G401.6 (cell line): ENCODE data around the gene CTSV.
A peak's percentile ranks its signal among the peaks of the same experiment; 100 is the strongest.
"Not testable (repeated sequence)": the region's sequence is repeated elsewhere in the genome, so short reads cannot be mapped to it uniquely, and the experiment has no call there.

ENCODE experiments used
- FAIRE-seq: peaks from 2 replicates; lab custom pipeline; 2012; peaks lifted over from hg19 to GRCh38; lab: Jason Lieb, UNC

CTSV gene

DNA sequence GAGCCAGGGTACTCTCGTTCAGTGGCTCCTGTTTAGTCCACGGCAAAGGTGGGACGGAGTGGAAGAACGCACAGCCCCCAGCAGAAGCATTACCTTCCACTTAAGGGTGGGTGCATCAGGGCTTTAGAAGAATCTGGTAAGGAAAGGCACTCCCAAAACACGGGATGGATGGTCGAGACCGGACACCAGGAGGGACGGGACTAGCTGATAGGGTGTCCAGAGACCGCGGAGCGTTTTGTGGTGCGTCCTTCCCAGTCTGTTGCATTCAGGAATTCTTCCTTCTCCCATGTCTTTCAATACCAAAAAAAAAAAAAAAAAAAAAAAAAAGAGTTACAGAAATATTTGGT lies 545 bp upstream of the CTSV start:
- peak; percentile 47 for FAIRE-seq

DNA sequence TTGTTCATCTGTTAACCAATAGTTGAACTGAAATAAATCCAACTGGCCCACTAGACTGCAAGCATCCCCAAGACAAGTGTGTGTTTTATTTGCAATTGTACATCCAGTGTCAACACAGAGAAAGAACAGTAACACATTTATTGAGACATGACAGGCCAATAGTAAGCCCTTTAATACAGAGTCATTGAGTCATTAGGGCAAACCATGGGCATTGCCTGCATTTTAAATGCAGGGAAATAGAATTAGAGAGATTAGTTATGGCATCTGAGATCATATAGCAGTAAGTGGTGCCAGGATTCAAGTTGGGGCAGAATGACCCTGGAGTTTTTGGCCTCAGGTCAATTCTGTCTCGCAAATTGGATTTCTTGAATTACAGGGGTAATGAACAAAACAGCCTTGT lies 15.4 kb downstream of the CTSV start:
- FAIRE-seq, result not testable (repeated sequence)

DNA sequence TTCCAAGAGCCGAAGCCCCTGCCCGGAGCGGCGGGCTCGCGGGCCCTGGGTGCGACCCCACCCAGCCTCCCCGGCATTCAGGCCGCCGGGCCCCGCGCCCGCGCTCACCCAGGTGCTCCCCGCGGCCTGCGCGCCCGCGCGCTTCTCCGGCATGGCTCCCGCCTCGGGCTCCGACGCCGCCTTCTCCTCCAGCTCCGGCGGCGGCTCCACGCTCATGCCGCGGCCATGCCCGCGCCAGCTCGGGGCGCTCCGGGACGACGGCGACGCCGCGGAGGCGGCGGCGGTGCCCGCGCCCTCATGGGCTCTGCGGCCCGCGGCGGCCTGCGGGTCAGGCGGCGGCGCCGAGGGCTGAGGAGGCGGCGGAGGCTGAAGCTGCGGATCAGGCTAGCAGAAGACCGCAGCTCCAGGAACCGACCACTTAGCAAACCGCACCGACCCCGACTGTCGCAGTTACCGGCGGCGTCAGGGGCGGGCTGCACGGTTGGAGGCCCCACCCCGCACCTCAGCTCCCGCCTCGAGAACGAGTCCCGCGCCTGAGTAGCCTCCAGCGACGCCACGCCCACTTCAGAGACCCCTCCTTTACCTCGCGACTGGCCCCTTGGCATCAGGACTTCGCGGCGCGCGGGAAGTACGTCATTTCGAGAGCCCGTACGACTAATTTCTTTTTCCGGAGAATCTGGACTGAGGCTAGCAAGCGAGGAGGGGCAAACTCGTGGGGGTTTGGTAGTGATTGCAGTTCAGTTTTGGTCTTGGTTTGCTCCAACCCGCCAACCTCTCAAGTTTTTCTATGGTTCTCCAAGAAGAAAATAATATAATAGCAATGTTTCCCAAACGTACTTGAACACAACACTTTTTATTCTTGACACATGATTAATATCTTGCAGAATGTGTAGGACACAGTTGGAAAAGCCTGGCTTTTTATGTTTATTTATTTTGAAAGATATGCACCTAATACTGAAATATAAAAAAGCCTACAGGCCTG lies 25.5 kb downstream of the CTSV start:
- FAIRE-seq, result peak; percentile 94

DNA sequence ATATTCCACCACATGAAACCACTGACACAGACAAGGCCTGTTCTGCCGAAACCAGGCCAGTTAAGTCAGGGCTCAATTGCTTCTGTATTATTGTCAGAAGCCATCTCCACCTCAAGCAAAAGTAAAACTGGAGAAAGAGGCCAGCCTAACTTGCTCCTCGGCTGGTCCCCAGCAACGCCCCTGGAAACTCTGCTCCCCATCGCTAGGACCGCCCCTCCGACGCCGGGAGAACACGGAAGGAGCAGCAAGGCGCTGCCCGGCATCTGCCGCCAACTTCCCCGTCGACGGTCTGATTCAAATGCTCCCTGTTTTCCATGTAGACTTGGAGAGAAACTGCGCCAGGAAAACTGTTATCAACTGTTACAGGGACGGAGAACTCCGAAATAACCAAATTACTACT lies 26.3 kb downstream of the CTSV start:
- not testable (repeated sequence) for FAIRE-seq

DNA sequence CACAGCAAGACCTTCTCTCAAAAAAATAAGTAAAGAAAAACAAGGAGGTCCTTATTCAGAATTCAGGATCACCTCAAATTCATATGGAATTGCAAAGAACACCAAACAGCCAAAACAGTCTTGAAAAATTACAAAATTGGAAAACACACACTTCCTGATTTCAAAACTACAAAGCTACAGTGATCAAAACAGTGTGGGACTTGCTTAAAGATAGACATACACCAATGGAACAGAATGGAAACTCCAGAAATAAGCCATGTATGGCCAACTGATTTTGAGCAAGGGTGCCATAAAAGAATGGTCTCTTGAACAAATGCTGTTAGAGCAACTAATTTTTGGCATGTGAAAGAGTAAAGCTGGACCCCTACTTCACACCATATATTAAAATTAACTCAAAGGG lies 36.7 kb downstream of the CTSV start:
- FAIRE-seq, result not testable (repeated sequence)

DNA sequence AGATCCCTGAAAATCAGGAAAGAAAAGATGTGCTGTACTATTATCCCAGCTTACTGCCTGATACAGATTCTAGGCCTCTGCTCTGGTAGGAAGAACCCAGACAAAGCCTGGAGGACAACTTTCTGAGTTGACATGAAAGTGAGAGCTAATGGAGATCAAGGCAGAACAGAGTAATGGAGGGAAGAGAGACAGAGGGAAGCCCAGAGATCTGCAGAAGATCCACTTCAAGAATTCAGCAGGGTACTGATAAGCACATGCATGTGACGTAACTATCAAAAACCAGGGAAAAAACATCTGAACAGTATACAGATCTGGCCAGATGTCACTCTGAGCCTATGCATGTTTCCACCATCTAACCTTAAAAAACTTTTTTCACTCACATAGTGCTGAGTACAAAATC lies 37.6 kb downstream of the CTSV start:
- FAIRE-seq, result not testable (repeated sequence)

DNA sequence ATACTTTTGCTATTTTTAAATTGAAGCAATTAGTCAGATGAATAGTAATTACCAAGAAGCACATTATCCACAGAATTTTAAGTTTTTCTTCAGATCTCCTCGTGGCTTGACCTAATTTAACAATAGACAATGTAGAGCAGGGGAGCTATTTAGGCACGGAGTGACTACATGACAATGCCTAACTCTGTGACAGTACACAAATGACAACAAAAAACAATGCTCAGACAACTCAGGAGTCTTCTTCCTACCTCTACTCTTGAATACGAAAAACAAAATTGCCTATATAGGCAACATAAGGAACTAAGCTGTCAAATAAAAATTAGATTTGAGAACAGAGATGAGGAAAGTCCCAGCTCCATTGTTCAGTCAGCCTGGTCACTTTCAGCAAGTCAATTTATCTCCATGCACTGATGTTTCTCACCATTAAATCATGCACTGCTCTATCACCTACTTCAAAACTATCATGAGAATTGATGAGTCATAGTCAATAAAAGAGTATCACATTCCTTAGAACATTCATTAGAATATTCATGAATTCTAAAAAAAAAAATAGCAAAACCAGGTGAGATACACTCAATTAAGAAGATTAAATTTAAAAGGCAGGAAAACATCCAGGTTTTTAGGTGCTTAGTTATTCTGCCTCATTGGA lies 38.7 kb downstream of the CTSV start:
- not testable (repeated sequence) for FAIRE-seq

DNA sequence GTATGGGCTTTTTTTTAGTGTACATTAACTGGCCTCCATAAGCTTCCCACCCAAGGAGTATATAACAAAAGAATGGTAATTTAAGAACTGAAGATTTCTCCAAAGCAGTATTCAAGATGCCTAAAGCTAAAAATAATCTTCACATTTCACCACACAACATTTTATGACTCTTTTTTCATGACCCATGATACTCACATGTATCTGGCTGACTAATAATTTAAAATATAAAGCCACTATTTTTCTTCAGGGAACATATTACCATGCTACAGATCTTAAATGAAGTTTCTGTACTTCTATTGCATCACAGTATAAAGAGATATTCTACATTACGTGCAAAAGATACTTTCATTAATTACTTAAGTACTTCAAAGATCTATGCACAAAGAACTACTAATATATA lies 39.2 kb downstream of the CTSV start:
- FAIRE-seq, result not testable (repeated sequence)

GRCh38 chr9:96997009-96997701 lies 41.8 kb downstream of the CTSV start:
- FAIRE-seq, result not testable (repeated sequence)

- not testable (repeated sequence) for FAIRE-seq
Measured at GRCh38 chr9:96994531-96995016, 44.4 kb downstream of the CTSV start.

DNA sequence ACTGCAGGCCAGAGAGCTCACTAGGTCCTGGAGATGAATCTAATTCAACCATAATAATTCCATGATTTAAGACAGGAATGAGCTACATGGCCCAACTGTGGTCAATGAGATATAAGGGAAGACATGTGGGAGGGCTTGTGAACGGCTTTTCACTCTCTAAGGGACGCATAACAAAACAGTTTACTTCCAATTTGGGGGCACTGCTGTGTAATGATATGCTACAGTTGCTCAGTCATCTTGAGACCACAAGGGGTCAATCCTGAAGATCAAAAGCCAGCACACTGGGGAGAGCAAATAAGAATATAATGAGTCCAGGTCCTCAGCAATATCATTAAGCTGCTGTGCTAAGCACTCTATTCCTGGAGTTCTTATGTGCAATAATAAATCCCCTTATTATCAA lies 46.6 kb downstream of the CTSV start:
- FAIRE-seq, result not testable (repeated sequence)

DNA sequence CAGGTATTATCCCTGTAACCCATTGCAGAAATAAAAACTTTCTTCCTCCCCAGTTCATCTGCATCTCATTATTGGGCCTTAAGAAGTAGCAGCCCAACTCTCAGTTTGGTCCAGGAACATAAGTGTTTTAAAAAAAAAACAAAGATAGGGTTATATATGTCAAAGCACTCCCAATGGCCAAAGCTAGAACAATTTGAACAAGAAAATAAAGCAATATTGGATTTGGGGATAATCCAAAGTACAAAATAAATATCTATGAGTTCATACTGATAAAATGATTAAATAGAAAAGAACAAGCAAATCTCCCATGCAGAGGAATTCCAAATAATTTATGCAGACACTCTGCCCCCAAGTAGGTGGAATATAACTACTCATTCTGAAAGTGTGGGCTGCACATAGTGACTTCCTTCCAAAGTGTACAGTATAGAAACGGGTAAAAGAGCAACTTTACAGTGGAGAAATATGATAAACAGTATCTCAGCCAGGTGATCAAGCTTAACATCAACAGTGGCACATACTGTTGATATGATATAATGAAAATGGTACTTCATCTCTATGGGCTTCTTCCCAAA lies 49.1 kb downstream of the CTSV start:
- not testable (repeated sequence) for FAIRE-seq

- FAIRE-seq, result not testable (repeated sequence)
Measured at GRCh38 chr9:96984887-96985286, 54.1 kb downstream of the CTSV start.

DNA sequence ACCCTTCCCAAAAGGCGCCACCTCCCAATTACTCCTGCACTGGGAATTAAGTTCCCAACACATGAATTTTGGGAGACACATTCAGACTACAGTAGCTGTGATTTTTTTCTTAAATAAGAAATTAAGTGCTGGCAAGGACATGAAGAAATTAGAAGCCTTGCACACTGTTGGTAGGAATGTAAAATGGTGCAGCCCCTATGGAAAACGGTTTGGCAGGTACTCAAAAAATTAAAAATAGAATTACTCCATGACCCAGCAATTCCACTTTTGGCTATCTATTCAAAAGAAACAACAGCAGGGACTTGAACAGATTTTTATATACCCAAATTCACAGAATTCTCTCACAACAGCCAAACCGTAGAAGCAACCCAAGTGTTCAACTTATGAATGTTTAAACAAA lies 54.8 kb downstream of the CTSV start:
- FAIRE-seq, result not testable (repeated sequence)

DNA sequence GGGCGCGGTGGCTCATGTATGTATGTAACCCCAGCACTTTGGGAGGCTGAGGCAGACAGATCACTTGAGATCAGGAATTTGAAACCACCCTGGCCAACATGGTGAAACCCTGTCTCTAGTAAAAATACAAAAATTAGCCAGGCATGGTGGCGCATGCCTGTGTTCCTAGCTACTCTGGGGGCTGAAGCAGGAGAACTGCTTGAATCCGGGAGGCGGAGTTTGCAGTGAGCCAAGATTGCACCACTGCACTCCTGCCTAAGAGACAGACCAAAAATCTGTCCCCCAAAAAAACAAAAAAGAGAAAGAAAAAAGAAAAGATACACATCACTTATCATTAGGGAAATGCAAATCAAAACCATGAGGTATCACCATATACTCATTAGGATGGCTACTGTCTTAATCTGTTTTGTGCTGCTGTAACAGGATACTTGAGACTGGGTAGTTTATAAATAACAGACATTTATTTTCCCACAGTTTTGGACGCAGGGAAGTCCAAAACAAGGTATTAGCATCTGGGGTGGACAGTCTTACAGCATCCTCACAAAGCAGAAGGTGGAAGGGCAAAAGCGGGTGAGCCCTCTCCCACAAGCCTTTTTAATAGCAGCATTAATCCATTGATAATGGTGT lies 55.3 kb downstream of the CTSV start:
- not testable (repeated sequence) for FAIRE-seq
